ENCODE measurements around the gene NSF.
"Not testable (repeated sequence)": the region's sequence is repeated elsewhere in the genome, so short reads cannot be mapped to it uniquely, and the experiment has no call there.

DNA sequence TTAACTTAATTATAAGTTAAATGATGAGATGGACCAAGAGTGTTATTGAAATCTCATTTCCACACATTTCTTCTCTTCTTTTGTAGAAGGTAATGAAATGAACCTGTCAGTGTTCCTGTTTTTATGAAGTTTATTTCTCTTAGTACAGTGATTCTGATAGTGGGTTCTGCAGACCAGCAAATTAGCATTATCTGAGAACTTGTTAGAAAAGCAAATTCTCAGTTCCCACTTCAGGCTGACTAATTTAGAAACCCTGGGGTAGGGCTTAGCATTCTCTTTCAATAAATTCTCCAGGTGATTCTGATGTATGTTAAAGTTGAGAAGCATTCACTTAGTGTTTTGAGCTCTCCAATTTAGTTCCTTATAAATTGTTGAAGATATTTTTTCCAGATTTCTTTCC, 12.7 kb downstream of the NSF start:
- TF ChIP-seq, protein P1, sequence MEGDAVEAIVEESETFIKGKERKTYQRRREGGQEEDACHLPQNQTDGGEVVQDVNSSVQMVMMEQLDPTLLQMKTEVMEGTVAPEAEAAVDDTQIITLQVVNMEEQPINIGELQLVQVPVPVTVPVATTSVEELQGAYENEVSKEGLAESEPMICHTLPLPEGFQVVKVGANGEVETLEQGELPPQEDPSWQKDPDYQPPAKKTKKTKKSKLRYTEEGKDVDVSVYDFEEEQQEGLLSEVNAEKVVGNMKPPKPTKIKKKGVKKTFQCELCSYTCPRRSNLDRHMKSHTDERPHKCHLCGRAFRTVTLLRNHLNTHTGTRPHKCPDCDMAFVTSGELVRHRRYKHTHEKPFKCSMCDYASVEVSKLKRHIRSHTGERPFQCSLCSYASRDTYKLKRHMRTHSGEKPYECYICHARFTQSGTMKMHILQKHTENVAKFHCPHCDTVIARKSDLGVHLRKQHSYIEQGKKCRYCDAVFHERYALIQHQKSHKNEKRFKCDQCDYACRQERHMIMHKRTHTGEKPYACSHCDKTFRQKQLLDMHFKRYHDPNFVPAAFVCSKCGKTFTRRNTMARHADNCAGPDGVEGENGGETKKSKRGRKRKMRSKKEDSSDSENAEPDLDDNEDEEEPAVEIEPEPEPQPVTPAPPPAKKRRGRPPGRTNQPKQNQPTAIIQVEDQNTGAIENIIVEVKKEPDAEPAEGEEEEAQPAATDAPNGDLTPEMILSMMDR (IDR thresholded peaks at IDR 0.05) = not testable (repeated sequence)
- TF ChIP-seq POLR2A (IDR thresholded peaks at IDR 0.05) = not testable (repeated sequence)

Data from adrenal gland (tissue), 5 donors.